Muscle layer of colon (tissue), 2 donors: ENCODE results near the gene PDE1C.

Experiments used
- H3K27ac ChIP-seq: one replicate; pipeline ENCODE4 v1.7.0; 2013; ENCODE audit warnings: low read depth, mild to moderate bottlenecking, low read length, moderate library complexity
- H3K27me3 ChIP-seq, 2 donors: one replicate each; pipeline ENCODE4 v1.7.0; 2013; ENCODE audit warnings: low read length in 2 of 2, mild to moderate bottlenecking in 2 of 2; ENCODE audit not compliant: insufficient read depth in 2 of 2, control insufficient read depth in 1 of 2
- H3K36me3 ChIP-seq: one replicate; pipeline ENCODE4 v1.7.0; 2013; ENCODE audit warnings: mild to moderate bottlenecking, low read length; ENCODE audit not compliant: insufficient read depth
- H3K4me1 ChIP-seq: one replicate; pipeline ENCODE4 v1.7.0; 2013; ENCODE audit warnings: mild to moderate bottlenecking, low read length; ENCODE audit not compliant: insufficient read depth
- H3K4me3 ChIP-seq, 2 donors: one replicate each; pipeline ENCODE4 v1.7.0; 2013; ENCODE audit warnings: low read length in 2 of 2, low read depth in 1 of 2, mild to moderate bottlenecking in 1 of 2, moderate library complexity in 1 of 2
- H3K9ac ChIP-seq: one replicate; pipeline ENCODE4 v1.7.0; 2013; ENCODE audit warnings: low read length
- H3K9me3 ChIP-seq: one replicate; pipeline ENCODE4 v1.7.0; 2013; ENCODE audit warnings: mild to moderate bottlenecking, low read length
- donor health status: abdominal sarcoma.
- donor health status: Adenocarcinoma of cecum.

PDE1C gene

DNA sequence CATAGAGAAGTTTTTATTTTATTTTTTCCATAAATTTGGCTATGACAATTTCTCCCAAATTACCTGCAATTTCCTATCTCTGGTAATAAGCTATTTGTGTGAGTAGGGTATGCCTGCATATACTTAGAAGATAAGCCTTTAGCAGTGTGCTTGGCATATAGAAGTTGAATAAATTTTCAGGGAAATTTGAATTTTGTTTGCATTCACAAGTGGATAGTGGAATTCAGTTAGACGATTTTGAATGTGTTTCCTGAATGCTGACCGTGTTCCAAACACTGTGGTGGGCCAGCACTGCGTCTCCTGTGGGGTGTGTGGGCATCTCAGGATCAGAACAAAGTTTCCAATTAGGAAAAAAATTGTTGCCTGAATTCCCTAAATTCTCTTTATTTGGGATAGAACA is 283.9 kb downstream of the PDE1C start:
- H3K36me3 ChIP-seq: no peaks in the 10 kb centered on the region
- H3K4me1 ChIP-seq: no peaks in the 10 kb centered on the region
- no peaks in the 10 kb centered on the region for H3K27me3 ChIP-seq
- no peak overlapping the region for H3K27ac ChIP-seq
- H3K4me3 ChIP-seq: no peak overlapping the region
- no peak overlapping the region for H3K9ac ChIP-seq
- no peaks in the 10 kb centered on the region for H3K9me3 ChIP-seq

DNA sequence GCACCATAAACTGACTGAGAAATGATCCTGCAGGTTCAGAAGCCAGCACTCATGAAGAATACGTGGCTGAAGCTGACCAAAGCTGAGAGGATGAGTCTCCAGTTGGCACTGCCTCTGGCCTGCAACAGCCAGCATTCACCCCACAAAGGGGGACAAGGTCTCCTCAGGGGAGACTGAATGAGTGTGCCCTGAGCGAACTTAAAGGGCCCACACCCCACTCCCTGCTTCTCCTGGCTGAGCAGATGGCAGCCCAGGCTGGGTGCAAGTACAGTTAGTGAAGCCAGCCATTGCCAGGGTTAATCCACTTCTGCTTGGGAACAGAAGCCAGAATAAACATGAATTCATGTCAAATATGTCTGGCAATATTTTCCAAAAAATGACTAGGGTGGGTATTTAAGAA is 285.1 kb downstream of the PDE1C start:
- Histone ChIP-seq H3K4me3 (no peak overlapping the region), H3K27me3 (no peaks in the 10 kb centered on the region), H3K9ac (no peak overlapping the region), H3K27ac (no peak overlapping the region), H3K4me1 (no peaks in the 10 kb centered on the region), H3K36me3 (no peaks in the 10 kb centered on the region), H3K9me3 (no peaks in the 10 kb centered on the region)

DNA sequence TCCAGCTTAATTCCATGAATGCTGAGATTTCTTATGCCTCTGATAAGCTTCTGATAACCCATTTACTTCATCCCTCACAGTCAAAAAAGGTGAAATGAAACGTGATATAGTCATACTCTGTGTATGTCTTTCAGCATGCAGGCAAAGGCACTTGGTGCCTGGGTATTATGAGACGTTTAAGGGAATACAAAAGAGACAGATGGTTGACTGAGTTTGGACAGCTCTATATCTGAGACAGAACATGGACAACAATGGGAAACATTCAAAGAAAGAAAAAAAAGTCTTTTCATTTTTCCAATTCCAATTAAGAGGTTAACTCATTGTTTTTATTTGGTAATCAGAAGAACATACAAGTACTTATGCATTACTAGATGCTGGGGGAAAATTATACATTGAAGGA is 287.0 kb downstream of the PDE1C start:
- no peak overlapping the region for H3K9ac ChIP-seq
- no peaks in the 10 kb centered on the region for H3K4me1 ChIP-seq
- no peaks in the 10 kb centered on the region for H3K27me3 ChIP-seq
- no peak overlapping the region for H3K4me3 ChIP-seq
- H3K27ac ChIP-seq: no peak overlapping the region
- no peaks in the 10 kb centered on the region for H3K36me3 ChIP-seq
- H3K9me3 ChIP-seq: no peaks in the 10 kb centered on the region

- H3K4me1 ChIP-seq: no peaks in the 10 kb centered on the region
- H3K36me3 ChIP-seq: no peaks in the 10 kb centered on the region
- no peak overlapping the region for H3K4me3 ChIP-seq
- H3K27ac ChIP-seq: no peak overlapping the region
- no peaks in the 10 kb centered on the region for H3K9me3 ChIP-seq
- no peaks in the 10 kb centered on the region for H3K27me3 ChIP-seq
- H3K9ac ChIP-seq: no peak overlapping the region
Measured at GRCh38 chr7:31782411-31782991, 287.7 kb downstream of the PDE1C start.

DNA sequence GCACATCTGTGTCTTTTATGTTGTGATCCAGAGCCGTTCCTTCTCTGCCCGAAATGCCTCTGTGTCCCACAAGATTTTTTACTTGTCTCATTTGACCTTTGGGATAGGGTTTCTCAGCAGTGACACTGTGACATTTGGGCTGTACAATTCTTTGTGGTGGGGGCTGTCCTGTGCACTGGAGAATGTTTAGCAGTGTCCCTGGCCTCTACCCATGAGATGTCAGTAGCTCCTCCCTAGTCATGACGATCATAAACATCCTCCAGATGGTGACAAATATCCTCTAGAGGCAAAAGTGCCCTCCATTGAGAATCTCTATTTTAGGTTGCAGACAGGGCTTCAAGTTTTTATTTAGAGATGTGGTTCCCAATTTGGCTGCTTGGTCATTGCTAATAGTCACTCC is 291.9 kb downstream of the PDE1C start:
- Histone ChIP-seq H3K9me3 (no peaks in the 10 kb centered on the region), H3K4me1 (no peaks in the 10 kb centered on the region), H3K36me3 (no peaks in the 10 kb centered on the region), H3K9ac (no peak overlapping the region), H3K4me3 (no peak overlapping the region), H3K27me3 (no peaks in the 10 kb centered on the region), H3K27ac (no peak overlapping the region)

DNA sequence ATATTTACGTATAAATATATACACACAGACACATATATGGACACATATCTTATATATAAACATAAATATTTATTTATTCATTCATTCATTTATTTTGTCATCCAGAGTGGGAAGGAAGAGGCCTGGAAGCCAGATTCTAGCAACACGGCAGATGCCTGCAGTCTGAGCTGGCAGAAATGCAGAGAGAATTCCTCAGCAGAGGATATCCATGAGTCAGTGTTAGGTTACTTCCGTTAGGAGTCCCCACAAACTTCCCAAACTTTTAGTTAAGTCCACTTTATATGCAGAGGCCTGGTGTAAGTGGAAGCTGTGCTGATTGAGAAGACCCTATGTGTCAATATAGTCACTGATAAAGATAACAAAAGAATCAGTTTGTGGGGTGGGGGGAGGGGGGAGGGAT is 293.6 kb downstream of the PDE1C start:
- H3K4me3 ChIP-seq: no peak overlapping the region
- H3K4me1 ChIP-seq: no peaks in the 10 kb centered on the region
- H3K36me3 ChIP-seq: no peaks in the 10 kb centered on the region
- H3K9me3 ChIP-seq: no peaks in the 10 kb centered on the region
- no peak overlapping the region for H3K9ac ChIP-seq
- no peak overlapping the region for H3K27ac ChIP-seq
- no peaks in the 10 kb centered on the region for H3K27me3 ChIP-seq

- Histone ChIP-seq H3K9ac (no peak overlapping the region), H3K27ac (no peak overlapping the region), H3K4me1 (no peaks in the 10 kb centered on the region), H3K36me3 (no peaks in the 10 kb centered on the region), H3K9me3 (no peaks in the 10 kb centered on the region), H3K4me3 (no peak overlapping the region), H3K27me3 (no peaks in the 10 kb centered on the region)
Measured at GRCh38 chr7:31775556-31775955, 294.7 kb downstream of the PDE1C start.

- no peaks in the 10 kb centered on the region for H3K9me3 ChIP-seq
- no peak overlapping the region for H3K9ac ChIP-seq
- H3K4me3 ChIP-seq: no peak overlapping the region
- no peaks in the 10 kb centered on the region for H3K4me1 ChIP-seq
- H3K36me3 ChIP-seq: no peaks in the 10 kb centered on the region
- H3K27me3 ChIP-seq: no peaks in the 10 kb centered on the region
- no peak overlapping the region for H3K27ac ChIP-seq
Measured at GRCh38 chr7:31772211-31772610, 298.0 kb downstream of the PDE1C start.

DNA sequence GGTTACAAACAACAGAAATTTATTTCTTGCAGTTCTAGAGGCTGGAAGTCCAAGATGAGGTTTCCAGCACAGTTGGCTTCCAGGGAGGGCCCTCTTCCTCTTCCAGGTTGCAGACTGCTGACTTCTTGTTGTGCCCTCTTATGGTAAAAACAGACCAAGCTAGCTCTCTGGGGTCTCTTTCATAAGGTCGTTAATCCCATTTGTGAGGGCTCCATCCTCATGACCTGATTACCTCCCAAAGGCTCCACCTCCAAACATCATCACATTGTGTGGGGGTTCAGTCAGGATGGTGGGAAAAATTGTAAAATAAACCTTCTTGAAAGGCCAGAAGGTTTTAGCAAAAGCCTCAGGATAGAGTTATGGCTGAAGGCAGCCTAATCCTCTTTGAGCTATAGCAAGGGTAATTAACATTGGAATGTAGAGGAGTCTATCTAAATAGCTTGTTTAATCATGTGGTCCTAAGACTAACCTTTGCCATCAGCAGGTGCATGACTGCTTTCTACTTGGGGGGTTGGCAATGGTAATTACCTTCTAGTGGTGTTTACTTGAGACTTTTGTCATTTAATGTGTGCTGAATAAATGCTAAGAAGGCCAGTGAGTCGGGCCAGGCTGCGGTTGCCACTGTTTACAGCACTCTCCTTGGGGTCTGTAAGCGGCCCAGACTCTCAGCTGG is 302.4 kb downstream of the PDE1C start:
- Histone ChIP-seq H3K4me1 (no peaks in the 10 kb centered on the region), H3K9ac (no peak overlapping the region), H3K27me3 (no peaks in the 10 kb centered on the region), H3K4me3 (no peak overlapping the region), H3K36me3 (no peaks in the 10 kb centered on the region), H3K9me3 (no peaks in the 10 kb centered on the region), H3K27ac (no peak overlapping the region)

DNA sequence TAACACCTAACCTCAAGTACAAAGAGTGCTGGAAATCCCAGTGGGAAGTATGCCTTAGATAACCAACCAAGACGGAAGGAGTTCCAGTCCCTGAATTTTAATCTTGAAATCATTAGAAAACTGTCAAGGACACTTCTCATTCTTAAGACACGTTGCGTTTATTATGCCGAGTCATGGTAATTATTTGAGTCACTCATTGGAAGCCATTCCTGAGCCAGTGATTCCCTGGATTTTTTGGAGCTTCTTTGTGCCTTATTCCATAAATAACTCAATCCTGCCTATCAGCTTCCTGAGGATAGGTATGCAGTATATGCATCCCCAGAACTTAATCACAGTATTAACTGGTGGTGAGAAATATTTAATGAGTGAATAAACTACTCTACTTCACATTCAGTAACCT is 305.7 kb downstream of the PDE1C start:
- H3K36me3 ChIP-seq: no peaks in the 10 kb centered on the region
- no peak overlapping the region for H3K4me3 ChIP-seq
- no peak overlapping the region for H3K27ac ChIP-seq
- no peaks in the 10 kb centered on the region for H3K4me1 ChIP-seq
- no peak overlapping the region for H3K9ac ChIP-seq
- H3K27me3 ChIP-seq: no peaks in the 10 kb centered on the region
- H3K9me3 ChIP-seq: no peaks in the 10 kb centered on the region

DNA sequence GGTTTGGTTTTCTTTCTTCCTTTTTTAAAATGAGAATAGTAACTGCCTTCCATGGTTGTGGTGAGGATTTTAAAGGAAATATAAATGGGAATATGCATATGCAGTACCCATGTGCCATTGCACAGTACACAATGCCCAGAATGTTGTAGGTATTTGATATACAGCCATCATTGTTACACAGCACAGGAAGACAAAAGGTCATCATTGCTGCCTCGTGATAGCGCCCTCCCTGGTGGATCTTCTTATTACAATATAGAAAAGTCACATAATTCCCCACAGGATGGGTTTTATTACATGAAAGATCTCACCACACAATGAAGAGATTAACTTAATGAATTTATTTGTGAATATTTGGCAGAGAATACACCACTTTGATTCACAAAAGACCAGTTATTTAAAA is 306.7 kb downstream of the PDE1C start:
- H3K4me1 ChIP-seq: no peaks in the 10 kb centered on the region
- H3K4me3 ChIP-seq: no peak overlapping the region
- H3K9ac ChIP-seq: no peak overlapping the region
- no peak overlapping the region for H3K27ac ChIP-seq
- no peaks in the 10 kb centered on the region for H3K36me3 ChIP-seq
- no peaks in the 10 kb centered on the region for H3K9me3 ChIP-seq
- no peaks in the 10 kb centered on the region for H3K27me3 ChIP-seq

- Histone ChIP-seq H3K9me3 (no peaks in the 10 kb centered on the region), H3K4me3 (no peak overlapping the region), H3K27me3 (no peaks in the 10 kb centered on the region), H3K4me1 (no peaks in the 10 kb centered on the region), H3K36me3 (no peaks in the 10 kb centered on the region), H3K27ac (no peak overlapping the region), H3K9ac (no peak overlapping the region)
Measured at GRCh38 chr7:31761646-31762045, 308.6 kb downstream of the PDE1C start.
